ENCODE data around the gene ZC3H7B. TPM values are rescaled to one million over a fixed set of nuclear protein-coding genes. Genes with fewer than 3 reads are reported as not detected.

Gene ZC3H7B
- total and polyA plus RNA-seq, 7 experiments from 2014 or later: 1.7 to 65.9 (median 39.6) TPM

GRCh38 chr22:41284465-41284864 is 16.9 kb upstream of the ZC3H7B start:
- H3K4me1 ChIP-seq (ENCODE audit: control insufficient read depth in 2 of 2, insufficient read depth in 2 of 2, low read length in 2 of 2): peaks cover 10 to 15% of the 10 kb centered on the region in 2 donors
- H3K27me3 ChIP-seq (ENCODE audit: control insufficient read depth in 2 of 2, insufficient read depth in 2 of 2, low read length in 2 of 2): no peaks in the 10 kb centered on the region
- ATAC-seq (no peak), DNase-seq (no peak)
- peak overlapping the region; percentile 99 for H3K27ac ChIP-seq (ENCODE audit: low read depth, low read length)
- intact Hi-C loops (cut with micrococcal nuclease): loop anchor here in 1 of 2 donors (10.0 kb wide), 1 partner anchor 1760 kb away; the partner anchor contains the start of gene ATF4
- peaks cover 3 to 28% (median 6%) of the 10 kb centered on the region in 3 experiments for H3K36me3 ChIP-seq (ENCODE audit: control insufficient read depth in 2 of 3, insufficient read depth in 3 of 3, low read length in 3 of 3)
- peaks cover 0 to 3% (median 0%) of the 10 kb centered on the region in 11 donors for H3K9me3 Mint-ChIP-seq
- H3K27me3 Mint-ChIP-seq: no peaks in the 10 kb centered on the region
- H3K4me1 Mint-ChIP-seq: peaks cover 21 to 53% (median 46%) of the 10 kb centered on the region in 7 donors
- H3K36me3 Mint-ChIP-seq: peaks cover 0 to 12% (median 9%) of the 10 kb centered on the region in 5 donors
- H3K4me3 ChIP-seq (ENCODE audit: low read length): no peak overlapping the region
- peak overlapping the region in 8 of 9 donors; percentile 17 to 99 (median 98) for H3K27ac Mint-ChIP-seq
- ChIA-PET POLR2A (interaction anchor here (0.7 to 3.7 kb wide), 3 partner anchors 18 to 416 kb away, joined by 3 to 60 read pairs (median 17); partner anchors contain the start of gene ZC3H7B), CTCF (no interaction called here)
- peak overlapping the region; percentile 48 to 99 (median 95) for H3K4me3 Mint-ChIP-seq
- H3K9me3 ChIP-seq (ENCODE audit: control insufficient read depth in 2 of 3, low read length in 3 of 3): no peaks in the 10 kb centered on the region

DNA sequence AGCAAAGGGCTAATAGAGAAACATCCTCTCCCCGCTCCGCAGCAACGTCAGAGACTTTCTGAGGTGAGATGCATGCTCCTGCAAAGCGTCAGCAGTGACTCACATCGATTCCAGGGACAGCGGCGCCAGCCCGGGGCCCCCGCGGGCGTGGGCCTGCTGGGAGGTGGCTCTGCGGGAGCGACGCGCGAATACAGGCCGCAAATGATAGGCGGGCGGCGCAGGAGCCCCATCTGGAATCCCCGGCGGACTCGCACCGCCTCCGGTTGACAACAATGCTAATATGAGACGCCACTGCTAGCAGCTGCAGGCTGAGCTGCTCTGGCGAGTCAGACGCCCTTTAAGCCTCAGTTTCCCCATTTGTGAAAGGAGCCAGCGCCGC is 15.9 kb upstream of the ZC3H7B start:
- peak overlapping the region; percentile 93 for H3K4me3 ChIP-seq (ENCODE audit: low read length)
- peak; percentile 58 for ATAC-seq
- H3K27ac ChIP-seq (ENCODE audit: low read depth, low read length): peak overlapping the region; percentile 99
- Mint-ChIP-seq H3K27me3 (no peaks in the 10 kb centered on the region), H3K4me1 (peaks cover 21 to 52% (median 45%) of the 10 kb centered on the region in 7 donors), H3K36me3 (peaks cover 0 to 12% (median 8%) of the 10 kb centered on the region in 5 donors), H3K4me3 (peak overlapping the region; percentile 90 to 99 (median 96)), H3K9me3 (peaks cover 0 to 3% (median 0%) of the 10 kb centered on the region in 11 donors), H3K27ac (peak overlapping the region; percentile 95 to 99 (median 98))
- intact Hi-C loops (cut with micrococcal nuclease): loop anchor here (5.0 to 10.0 kb wide), 3 partner anchors 497 to 1761 kb away; partner anchors contain the start of genes ATF4 (in 1 of the 2), NAGA (in 1 of the 2) and PHETA2 (in 1 of the 2)
- no peaks in the 10 kb centered on the region for H3K9me3 ChIP-seq (ENCODE audit: control insufficient read depth in 2 of 3, low read length in 3 of 3)
- H3K36me3 ChIP-seq (ENCODE audit: control insufficient read depth in 2 of 3, insufficient read depth in 3 of 3, low read length in 3 of 3): peaks cover 2 to 18% (median 3%) of the 10 kb centered on the region in 3 experiments
- DNase-seq: peak; percentile 63 to 94 (median 80)
- H3K27me3 ChIP-seq (ENCODE audit: control insufficient read depth in 2 of 2, insufficient read depth in 2 of 2, low read length in 2 of 2): no peaks in the 10 kb centered on the region
- CTCF ChIA-PET: interaction anchor here (1.7 kb wide), 1 partner anchor 16 kb away, joined by 7 read pairs; the partner anchor contains the start of gene ZC3H7B
- POLR2A ChIA-PET: interaction anchor here (1.2 to 3.7 kb wide), 7 partner anchors 12 to 96 kb away, joined by 6 to 60 read pairs (median 9); partner anchors contain the start of genes TEF and ZC3H7B
- peaks cover 10 to 15% of the 10 kb centered on the region in 2 donors for H3K4me1 ChIP-seq (ENCODE audit: control insufficient read depth in 2 of 2, insufficient read depth in 2 of 2, low read length in 2 of 2)

DNA sequence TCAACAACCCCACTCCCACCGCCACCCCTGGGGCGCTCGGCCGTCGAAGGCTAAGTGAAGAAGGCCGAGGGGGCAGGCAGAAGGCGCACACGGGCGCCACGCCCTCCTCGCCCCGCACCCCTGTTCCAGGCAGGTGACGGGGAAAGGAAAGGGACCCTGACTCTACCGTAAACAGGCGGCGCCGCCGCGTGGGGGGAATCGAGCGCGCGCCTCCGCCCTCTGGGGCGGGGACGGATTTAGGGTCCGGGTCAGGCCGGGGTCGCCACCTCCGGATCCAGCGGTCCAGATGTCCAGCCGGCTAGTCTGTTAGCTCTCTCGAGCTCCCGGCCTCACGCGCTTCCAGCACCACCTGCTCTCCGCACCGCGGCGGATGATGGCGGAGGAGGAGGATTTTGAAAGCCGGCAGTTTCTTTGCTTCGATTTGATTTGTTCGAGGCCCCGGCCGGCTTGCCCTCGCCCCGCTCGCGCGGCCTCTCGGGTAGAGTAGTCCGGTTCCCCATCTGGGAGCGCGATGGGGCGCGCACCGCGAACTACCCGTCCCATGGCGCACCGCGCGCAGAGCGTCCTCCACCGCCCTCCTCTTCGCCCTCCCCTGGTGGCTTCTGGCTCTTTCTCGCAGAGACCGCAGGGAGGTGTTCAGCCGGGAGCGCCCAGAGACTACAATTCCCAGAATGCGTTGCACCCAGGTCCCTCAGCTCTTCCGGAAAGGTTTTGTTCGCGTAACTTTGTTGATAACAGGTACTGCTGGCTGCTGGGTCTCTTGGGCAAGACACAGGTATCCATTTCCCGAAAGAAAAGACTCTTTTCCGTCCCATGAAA is 15.3 kb upstream of the ZC3H7B start, which contains the start of gene RANGAP1:
Gene RANGAP1 (minus strand): TSS at position 368 of the 819 bp plus-strand sequence. CDS start 5,143 bp downstream, outside the sequence.
- peaks cover 21 to 46% (median 42%) of the 10 kb centered on the region in 7 donors for H3K4me1 Mint-ChIP-seq
- peak within 1 kb of the TSS; percentile 90 to 99 (median 96) for H3K4me3 Mint-ChIP-seq
- intact Hi-C loops (cut with micrococcal nuclease): loop anchor here (1.0 to 10.0 kb wide), 18 partner anchors 15 to 1761 kb away; partner anchors contain the start of genes DESI1 (in 2 of the 2), L3MBTL2 (in 2 of the 2), POLR3H (in 2 of the 2) and RBX1 (in 2 of the 2)
- ATAC-seq: peak; percentile 96
- H3K4me1 ChIP-seq (ENCODE audit: control insufficient read depth in 2 of 2, insufficient read depth in 2 of 2, low read length in 2 of 2): peaks cover 10 to 15% of the 10 kb centered on the region in 2 donors
- no peaks in the 10 kb centered on the region for H3K9me3 ChIP-seq (ENCODE audit: control insufficient read depth in 2 of 3, low read length in 3 of 3)
- CTCF ChIA-PET: interaction anchor here (0.7 to 1.7 kb wide), 3 partner anchors 15 to 794 kb away, joined by 3 to 7 read pairs (median 3); partner anchors contain the start of gene ZC3H7B
- peaks cover 0 to 12% (median 8%) of the 10 kb centered on the region in 5 donors for H3K36me3 Mint-ChIP-seq
- peak within 1 kb of the TSS; percentile 95 to 99 (median 98) for H3K27ac Mint-ChIP-seq
- H3K36me3 ChIP-seq (ENCODE audit: control insufficient read depth in 2 of 3, insufficient read depth in 3 of 3, low read length in 3 of 3): peaks cover 0 to 12% (median 3%) of the 10 kb centered on the region in 3 experiments
- peak within 1 kb of the TSS; percentile 99 for H3K27ac ChIP-seq (ENCODE audit: low read depth, low read length)
- peak; percentile 95 to 99 (median 99) for DNase-seq
- no peaks in the 10 kb centered on the region for H3K27me3 ChIP-seq (ENCODE audit: control insufficient read depth in 2 of 2, insufficient read depth in 2 of 2, low read length in 2 of 2)
- peaks cover 0 to 3% (median 0%) of the 10 kb centered on the region in 11 donors for H3K9me3 Mint-ChIP-seq
- H3K4me3 ChIP-seq (ENCODE audit: low read length): peak within 1 kb of the TSS; percentile 93
- H3K27me3 Mint-ChIP-seq: no peaks in the 10 kb centered on the region
- POLR2A ChIA-PET: interaction anchor here (0.6 to 3.7 kb wide), 24 partner anchors 8 to 1158 kb away, joined by 3 to 60 read pairs (median 6); partner anchors contain the start of genes ACO2, EP300, PHF5A and PMM1

- Histone ChIP-seq H3K9me3 (ENCODE audit: control insufficient read depth in 2 of 3, low read length in 3 of 3) (no peaks in the 10 kb centered on the region), H3K27me3 (ENCODE audit: control insufficient read depth in 2 of 2, insufficient read depth in 2 of 2, low read length in 2 of 2) (no peaks in the 10 kb centered on the region), H3K27ac (ENCODE audit: low read depth, low read length) (peak overlapping the region; percentile 84), H3K4me1 (ENCODE audit: control insufficient read depth in 2 of 2, insufficient read depth in 2 of 2, low read length in 2 of 2) (peaks cover 10 to 15% of the 10 kb centered on the region in 2 donors), H3K36me3 (ENCODE audit: control insufficient read depth in 2 of 3, insufficient read depth in 3 of 3, low read length in 3 of 3) (peaks cover 0 to 6% (median 0%) of the 10 kb centered on the region in 3 experiments), H3K4me3 (ENCODE audit: low read length) (peak overlapping the region; percentile 75)
- Mint-ChIP-seq H3K27me3 (no peaks in the 10 kb centered on the region), H3K4me1 (peaks cover 19 to 40% (median 35%) of the 10 kb centered on the region in 7 donors), H3K36me3 (peaks cover 0 to 12% (median 8%) of the 10 kb centered on the region in 5 donors), H3K9me3 (peaks cover 0 to 3% (median 0%) of the 10 kb centered on the region in 11 donors), H3K27ac (peak overlapping the region; percentile 95 to 99 (median 98)), H3K4me3 (peak overlapping the region; percentile 90 to 99 (median 96))
- peak; percentile 29 for ATAC-seq
- ChIA-PET CTCF (interaction anchor here (0.7 to 1.7 kb wide), 3 partner anchors 15 to 794 kb away, joined by 3 to 7 read pairs (median 3); partner anchors contain the start of gene ZC3H7B), POLR2A (interaction anchor here (0.5 to 3.7 kb wide), 25 partner anchors 9 to 1388 kb away, joined by 3 to 60 read pairs (median 6); partner anchors contain the start of genes ACO2, EP300, PHF5A and PMM1)
- DNase-seq: peak in 6 of 9 donors; percentile 39 to 73 (median 71)
- intact Hi-C loops (cut with micrococcal nuclease): loop anchor here (1.0 to 10.0 kb wide), 18 partner anchors 15 to 1762 kb away; partner anchors contain the start of genes DESI1 (in 2 of the 2), L3MBTL2 (in 2 of the 2), POLR3H (in 2 of the 2) and RBX1 (in 2 of the 2)
Measured at GRCh38 chr22:41286639-41287091, 14.7 kb upstream of the ZC3H7B start.

- Histone ChIP-seq H3K4me1 (ENCODE audit: control insufficient read depth in 2 of 2, insufficient read depth in 2 of 2, low read length in 2 of 2) (peaks cover 10 to 15% of the 10 kb centered on the region in 2 donors), H3K4me3 (ENCODE audit: low read length) (no peak overlapping the region), H3K27me3 (ENCODE audit: control insufficient read depth in 2 of 2, insufficient read depth in 2 of 2, low read length in 2 of 2) (no peaks in the 10 kb centered on the region), H3K36me3 (ENCODE audit: control insufficient read depth in 2 of 3, insufficient read depth in 3 of 3, low read length in 3 of 3) (peaks cover 0 to 4% (median 0%) of the 10 kb centered on the region in 3 experiments), H3K27ac (ENCODE audit: low read depth, low read length) (no peak overlapping the region), H3K9me3 (ENCODE audit: control insufficient read depth in 2 of 3, low read length in 3 of 3) (no peaks in the 10 kb centered on the region)
- ChIA-PET POLR2A (interaction anchor here (0.5 to 1.5 kb wide), 6 partner anchors 13 to 656 kb away, joined by 3 to 8 read pairs (median 4); partner anchors contain the start of gene ZC3H7B), CTCF (interaction anchor here (0.6 to 0.7 kb wide), 2 partner anchors 366 to 1355 kb away, joined by 4 to 5 read pairs; no protein-coding TSS in a partner anchor)
- H3K4me3 Mint-ChIP-seq: peak overlapping the region in 9 of 10 donors; percentile 6 to 72 (median 61)
- H3K27ac Mint-ChIP-seq: peak overlapping the region in 8 of 9 donors; percentile 80 to 98 (median 87)
- H3K27me3 Mint-ChIP-seq: no peaks in the 10 kb centered on the region
- ATAC-seq: no peak
- H3K4me1 Mint-ChIP-seq: peaks cover 18 to 34% (median 28%) of the 10 kb centered on the region in 7 donors
- intact Hi-C loops (cut with micrococcal nuclease): loop anchor here (5.0 to 10.0 kb wide), 3 partner anchors 494 to 1764 kb away; partner anchors contain the start of genes ATF4 (in 1 of the 2), NAGA (in 1 of the 2) and PHETA2 (in 1 of the 2)
- no peak for DNase-seq
- peaks cover 0 to 3% (median 0%) of the 10 kb centered on the region in 11 donors for H3K9me3 Mint-ChIP-seq
- peaks cover 0 to 6% (median 3%) of the 10 kb centered on the region in 5 donors for H3K36me3 Mint-ChIP-seq
Measured at GRCh38 chr22:41288245-41288946, 12.9 kb upstream of the ZC3H7B start.
